Activated CD4-positive, alpha-beta memory T cell treated with anti-CD3 and anti-CD28 coated beads, Interleukin-2, amount 10 ng/mL, durations not matched to agents 7 days and 5 days (primary cell): ENCODE results near the gene CEP250. TPM values are rescaled to one million over a fixed set of nuclear protein-coding genes. Genes with fewer than 3 reads are reported as not detected.
"Not testable (repeated sequence)": the region's sequence is repeated elsewhere in the genome, so short reads cannot be mapped to it uniquely, and the experiment has no call there.

Experiments
- CTCF ChIA-PET: fragments of 350-600 bp; sonication (Branson Sonifier 250); formaldehyde crosslinking; loops from one replicate; lab custom pipeline; 2021; ENCODE audit warnings: antibody characterized with exemption, inconsistent platforms; lab: Charles Lee
- POLR2A ChIA-PET: fragments of 350-600 bp; sonication (Branson Sonifier 250); formaldehyde crosslinking; loops from one replicate; lab custom pipeline; 2021; ENCODE audit warnings: antibody characterized with exemption; lab: Charles Lee
- DNase-seq: peaks from one replicate; pipeline ENCODE4 v3.0.0-alpha.2; 2020
- H3K27ac Mint-ChIP-seq: one replicate; pipeline ENCODE4 v1.8.0; 2021; ENCODE audit warnings: mild to moderate bottlenecking, mixed read lengths
- H3K27me3 Mint-ChIP-seq: one replicate; pipeline ENCODE4 v1.8.0; 2021; ENCODE audit warnings: mixed read lengths
- H3K36me3 Mint-ChIP-seq: one replicate; pipeline ENCODE4 v1.8.0; 2021; ENCODE audit warnings: low read depth, mixed read lengths
- H3K4me1 Mint-ChIP-seq: one replicate; pipeline ENCODE4 v1.8.0; 2021; ENCODE audit warnings: mixed read lengths
- H3K4me3 Mint-ChIP-seq: one replicate; pipeline ENCODE4 v1.8.0; 2021; ENCODE audit warnings: mild to moderate bottlenecking, mixed read lengths
- H3K9me3 Mint-ChIP-seq: one replicate; pipeline ENCODE4 v1.8.0; 2021; ENCODE audit warnings: mixed read lengths
- total RNA-seq, 2 experiments: library from RNA; stranded (reverse); gene quantifications; one replicate each; pipeline ENCODE4 v1.2.3, GENCODE V29; 2021

CEP250 gene
- total RNA-seq, 2 experiments from 2014 or later = 70.3 to 71.2 TPM

DNA sequence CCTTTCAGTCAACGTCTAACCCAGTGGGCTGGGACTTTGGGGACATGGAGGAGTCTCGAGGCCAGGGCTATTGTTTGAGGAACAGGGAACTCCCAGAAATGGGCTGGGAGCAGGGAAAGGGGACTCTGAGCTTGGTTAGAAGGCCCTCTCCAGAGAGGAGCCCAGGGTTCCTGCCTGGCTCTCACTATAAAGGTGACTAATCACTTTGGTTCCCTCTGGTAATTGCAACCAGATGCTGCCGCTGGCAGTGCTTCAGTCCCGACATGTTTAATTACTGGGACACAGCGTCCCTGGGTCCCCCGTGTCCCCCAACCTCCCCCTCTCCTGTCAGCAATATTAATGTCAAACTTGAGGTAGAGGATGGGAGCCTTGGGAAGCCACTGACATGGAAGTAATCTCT, 12.4 kb upstream of the CEP250 start:
- H3K4me3 Mint-ChIP-seq = no peak overlapping the region
- DNase-seq = no peak
- no peak overlapping the region for H3K27ac Mint-ChIP-seq
- H3K27me3 Mint-ChIP-seq = peaks cover 13% of the 10 kb centered on the region
- H3K36me3 Mint-ChIP-seq = no peaks in the 10 kb centered on the region
- POLR2A ChIA-PET = no interaction called here
- H3K4me1 Mint-ChIP-seq = peaks cover 14% of the 10 kb centered on the region
- CTCF ChIA-PET = interaction anchor here (0.6 kb wide), 1 partner anchor 614 kb away, joined by 7 read pairs; no protein-coding TSS in a partner anchor
- no peaks in the 10 kb centered on the region for H3K9me3 Mint-ChIP-seq

GRCh38 chr20:35444226-35444625, 11.2 kb upstream of the CEP250 start:
- no peaks in the 10 kb centered on the region for H3K9me3 Mint-ChIP-seq
- H3K27ac Mint-ChIP-seq = no peak overlapping the region
- H3K4me3 Mint-ChIP-seq = no peak overlapping the region
- no peaks in the 10 kb centered on the region for H3K36me3 Mint-ChIP-seq
- ChIA-PET POLR2A (interaction anchor here (1.0 kb wide), 1 partner anchor 11 kb away, joined by 5 read pairs; the partner anchor contains the start of gene CEP250), CTCF (interaction anchor here (4.8 to 6.9 kb wide), 2 partner anchors 11 to 139 kb away, joined by 32 to 82 read pairs; partner anchors contain the start of gene CEP250)
- H3K27me3 Mint-ChIP-seq = peaks cover 13% of the 10 kb centered on the region
- DNase-seq = no peak
- peaks cover 10% of the 10 kb centered on the region for H3K4me1 Mint-ChIP-seq

DNA sequence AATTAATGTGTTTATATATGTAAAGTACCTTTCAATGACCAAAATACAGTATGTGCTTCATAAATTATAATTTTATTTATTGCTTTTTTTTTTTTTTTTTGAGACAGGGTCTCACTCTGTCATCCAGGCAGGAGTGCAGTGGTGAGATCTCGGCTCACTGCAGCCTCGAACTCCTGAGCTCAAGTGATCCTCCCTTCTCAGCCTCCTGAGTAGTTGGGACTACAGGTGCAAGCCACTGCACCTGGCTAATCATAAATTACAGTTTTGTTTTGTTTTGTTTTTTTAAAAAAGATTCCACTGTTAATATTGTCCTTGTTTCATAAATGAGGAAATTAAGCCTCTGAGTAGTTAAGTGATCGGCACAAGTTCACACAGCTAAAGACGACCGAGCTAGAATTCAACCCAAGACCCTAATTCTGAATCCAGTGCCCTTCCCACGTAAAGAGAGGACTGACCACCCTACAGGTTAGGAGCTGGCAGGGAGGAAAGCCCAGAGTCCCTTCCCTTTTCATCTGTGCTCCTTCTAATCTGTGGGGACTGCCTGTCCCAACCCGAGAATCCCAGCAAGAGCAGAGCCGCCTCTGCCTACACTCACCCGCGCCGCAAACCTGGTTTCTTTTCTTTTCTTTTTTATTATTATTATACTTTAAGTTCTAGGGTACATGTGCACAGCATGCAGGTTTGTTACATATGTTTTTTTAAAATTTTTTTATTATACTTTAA, 8.9 kb upstream of the CEP250 start:
- ChIA-PET CTCF (interaction anchor here (0.9 to 6.9 kb wide), 11 partner anchors 9 to 163 kb away, joined by 3 to 82 read pairs (median 6); partner anchors contain the start of gene CEP250), POLR2A (interaction anchor here (0.7 to 2.0 kb wide), 5 partner anchors 9 to 299 kb away, joined by 3 to 8 read pairs (median 3); partner anchors contain the start of genes CEP250, EDEM2 and UQCC1)
- no peak overlapping the region for H3K27ac Mint-ChIP-seq
- no peak for DNase-seq
- H3K4me3 Mint-ChIP-seq = peak overlapping the region; percentile 68
- peaks cover 2% of the 10 kb centered on the region for H3K27me3 Mint-ChIP-seq
- no peaks in the 10 kb centered on the region for H3K36me3 Mint-ChIP-seq
- peaks cover 7% of the 10 kb centered on the region for H3K4me1 Mint-ChIP-seq
- H3K9me3 Mint-ChIP-seq = no peaks in the 10 kb centered on the region

DNA sequence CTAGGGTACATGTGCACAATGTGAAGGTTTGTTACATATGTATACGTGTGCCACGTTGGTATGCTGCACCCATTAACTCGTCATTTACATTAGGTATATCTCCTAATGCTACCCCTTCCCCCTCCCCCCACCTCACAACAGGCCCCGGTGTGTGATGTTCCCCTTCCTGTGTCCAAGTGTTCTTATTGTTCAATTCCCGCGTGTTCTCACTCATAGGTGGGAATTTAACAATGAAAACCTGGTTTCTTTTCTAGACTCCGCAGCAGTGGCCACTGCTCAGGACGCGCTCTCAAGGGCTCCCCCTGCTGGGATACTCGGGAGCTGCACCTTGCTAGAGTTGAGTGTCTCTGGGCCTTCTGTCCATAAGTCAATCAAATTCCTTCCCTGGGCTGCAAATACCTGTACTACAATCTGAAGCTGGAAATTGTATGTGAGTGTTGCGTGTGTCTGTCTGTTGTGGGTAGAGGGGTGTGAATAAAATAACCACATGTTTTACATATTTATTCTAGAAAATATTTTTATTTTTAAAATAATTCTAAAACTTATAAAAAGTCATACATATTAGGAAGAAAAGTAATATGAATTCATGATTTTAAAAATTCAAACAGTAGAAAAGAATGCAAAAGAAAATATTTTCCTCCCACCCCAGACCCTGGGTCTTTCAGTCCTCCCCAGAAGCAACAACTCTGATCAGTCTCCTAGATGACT, 8.2 kb upstream of the CEP250 start:
- H3K4me1 Mint-ChIP-seq = peaks cover 7% of the 10 kb centered on the region
- no peaks in the 10 kb centered on the region for H3K36me3 Mint-ChIP-seq
- peaks cover 2% of the 10 kb centered on the region for H3K27me3 Mint-ChIP-seq
- peak; percentile 92 for DNase-seq
- POLR2A ChIA-PET = interaction anchor here (0.5 to 2.0 kb wide), 5 partner anchors 8 to 300 kb away, joined by 3 to 8 read pairs (median 4); partner anchors contain the start of genes CEP250, EDEM2, EIF6 and UQCC1
- H3K27ac Mint-ChIP-seq = no peak overlapping the region
- no peaks in the 10 kb centered on the region for H3K9me3 Mint-ChIP-seq
- peak overlapping the region; percentile 77 for H3K4me3 Mint-ChIP-seq
- CTCF ChIA-PET = interaction anchor here (0.6 to 6.9 kb wide), 24 partner anchors 8 to 324 kb away, joined by 3 to 82 read pairs (median 4); partner anchors contain the start of genes CEP250 and EDEM2

DNA sequence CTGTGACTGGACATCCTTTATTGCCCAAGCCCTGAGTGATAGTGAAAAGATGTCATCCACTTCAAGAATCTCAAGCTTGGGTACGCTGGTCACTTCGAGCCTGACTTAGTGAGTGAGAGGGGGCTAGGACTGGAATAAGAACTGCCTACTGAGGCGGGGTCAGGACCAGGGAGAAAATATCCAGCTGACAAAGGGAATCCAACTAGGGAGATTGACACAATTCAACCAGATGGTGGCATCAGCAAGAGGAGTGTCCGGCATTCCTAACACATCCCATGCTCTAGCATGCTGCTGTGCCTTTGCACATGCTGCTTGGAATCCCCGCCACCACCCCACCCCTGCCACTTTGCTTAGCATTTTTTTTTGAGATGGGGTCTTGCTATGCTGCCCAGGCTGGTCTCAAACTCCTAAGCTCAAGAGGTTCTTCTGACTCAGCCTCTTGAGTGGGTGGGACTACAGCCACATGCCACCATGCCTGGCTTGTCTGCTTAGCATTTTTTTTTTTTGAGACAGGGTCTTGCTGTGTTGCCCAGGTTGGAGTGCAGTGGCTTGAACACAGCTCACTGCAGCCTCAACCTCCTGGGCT, 6.5 kb upstream of the CEP250 start:
- no peak for DNase-seq
- POLR2A ChIA-PET = interaction anchor here (1.1 kb wide), 1 partner anchor 21 kb away, joined by 3 read pairs; no protein-coding TSS in a partner anchor
- no peaks in the 10 kb centered on the region for H3K36me3 Mint-ChIP-seq
- CTCF ChIA-PET = interaction anchor here (0.8 to 6.9 kb wide), 6 partner anchors 10 to 352 kb away, joined by 3 to 82 read pairs (median 7); no protein-coding TSS in a partner anchor
- H3K27me3 Mint-ChIP-seq = peaks cover 2% of the 10 kb centered on the region
- peaks cover 13% of the 10 kb centered on the region for H3K4me1 Mint-ChIP-seq
- no peak overlapping the region for H3K27ac Mint-ChIP-seq
- no peak overlapping the region for H3K4me3 Mint-ChIP-seq
- H3K9me3 Mint-ChIP-seq = no peaks in the 10 kb centered on the region

- H3K36me3 Mint-ChIP-seq, DNase-seq, H3K4me3 Mint-ChIP-seq, H3K9me3 Mint-ChIP-seq, H3K27me3 Mint-ChIP-seq, H3K27ac Mint-ChIP-seq: not testable (repeated sequence)
- ChIA-PET POLR2A (interaction anchor here (0.8 kb wide), 1 partner anchor 9 kb away, joined by 3 read pairs; no protein-coding TSS in a partner anchor), CTCF (interaction anchor here (0.7 to 6.9 kb wide), 7 partner anchors 9 to 950 kb away, joined by 3 to 82 read pairs (median 3); partner anchors contain the start of gene NCOA6)
- H3K4me1 Mint-ChIP-seq = peaks cover 17% of the 10 kb centered on the region
These were observed 5.5 kb upstream of the CEP250 start for GRCh38 chr20:35449855-35450254.

- H3K27ac Mint-ChIP-seq = no peak overlapping the region
- no peak overlapping the region for H3K4me3 Mint-ChIP-seq
- H3K9me3 Mint-ChIP-seq = no peaks in the 10 kb centered on the region
- H3K27me3 Mint-ChIP-seq = peaks cover 2% of the 10 kb centered on the region
- H3K36me3 Mint-ChIP-seq = no peaks in the 10 kb centered on the region
- H3K4me1 Mint-ChIP-seq = peaks cover 24% of the 10 kb centered on the region
- POLR2A ChIA-PET = interaction anchor here (1.3 kb wide), 1 partner anchor 39 kb away, joined by 3 read pairs; no protein-coding TSS in a partner anchor
- no peak for DNase-seq
- CTCF ChIA-PET = no interaction called here
These were observed 4.1 kb upstream of the CEP250 start for GRCh38 chr20:35451295-35451694.

DNA sequence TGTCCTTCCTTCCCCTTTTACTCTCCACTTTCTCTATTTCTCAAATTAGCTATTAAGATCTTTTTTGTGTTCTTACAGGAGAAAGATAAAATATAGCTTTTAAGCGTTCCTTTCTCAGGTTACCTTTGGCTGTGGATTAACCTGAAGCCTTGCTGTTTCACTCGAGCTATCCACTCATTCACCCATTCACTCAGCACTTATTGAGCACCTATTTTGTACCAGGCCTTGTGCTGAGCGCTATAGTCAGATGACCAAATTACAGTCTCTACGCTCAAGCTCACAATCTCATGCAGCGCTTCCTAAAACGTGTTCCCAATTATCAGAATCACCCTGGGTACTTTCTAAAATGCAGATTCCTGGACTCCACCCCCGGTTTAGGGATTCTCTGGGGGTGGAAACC, 1.8 kb upstream of the CEP250 start:
- ChIA-PET CTCF (interaction anchor here (1.5 to 5.2 kb wide), 6 partner anchors 8 to 500 kb away, joined by 3 to 32 read pairs (median 7); partner anchors contain the start of gene SCAND1), POLR2A (interaction anchor here (1.3 to 6.2 kb wide), 7 partner anchors 10 to 289 kb away, joined by 3 to 58 read pairs (median 15); partner anchors contain the start of genes EIF6, RBM39, SPAG4 and UQCC1)
- Mint-ChIP-seq H3K36me3 (no peaks in the 10 kb centered on the region), H3K27me3 (no peaks in the 10 kb centered on the region), H3K27ac (peak overlapping the region; percentile 95), H3K4me1 (peaks cover 29% of the 10 kb centered on the region), H3K9me3 (no peaks in the 10 kb centered on the region), H3K4me3 (peak overlapping the region; percentile 87)
- no peak for DNase-seq

DNA sequence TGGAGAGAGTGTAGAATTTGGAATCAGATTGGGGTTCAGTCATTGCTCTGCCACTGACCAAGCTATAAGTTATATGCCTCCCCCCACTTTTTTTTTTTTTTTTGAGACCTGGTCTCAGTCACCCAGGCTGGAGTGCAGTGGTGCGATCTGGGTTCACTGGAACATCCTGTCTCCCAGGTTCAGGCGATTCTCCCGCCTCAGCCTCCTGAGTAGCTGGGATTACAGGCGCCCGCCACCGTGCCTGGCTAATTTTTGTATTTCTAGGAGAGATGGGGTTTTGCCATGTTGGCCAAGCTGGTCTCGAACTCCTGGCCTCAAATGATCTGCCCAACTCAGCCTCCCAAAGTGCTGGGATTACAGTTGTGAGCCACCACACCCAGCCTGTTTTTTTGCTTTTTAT, 1.3 kb downstream of the CEP250 start:
- Mint-ChIP-seq H3K4me3 (peak overlapping the region; percentile 6), H3K4me1 (peaks cover 29% of the 10 kb centered on the region)
- H3K27me3 Mint-ChIP-seq, H3K9me3 Mint-ChIP-seq, DNase-seq, H3K27ac Mint-ChIP-seq, H3K36me3 Mint-ChIP-seq: not testable (repeated sequence)
- POLR2A ChIA-PET = interaction anchor here (0.6 to 6.2 kb wide), 5 partner anchors 34 to 498 kb away, joined by 3 to 58 read pairs (median 24); partner anchors contain the start of genes SCAND1, SPAG4 and UQCC1
- CTCF ChIA-PET = interaction anchor here (0.7 to 5.2 kb wide), 8 partner anchors 11 to 159 kb away, joined by 3 to 32 read pairs (median 4); partner anchors contain the start of gene SPAG4

DNA sequence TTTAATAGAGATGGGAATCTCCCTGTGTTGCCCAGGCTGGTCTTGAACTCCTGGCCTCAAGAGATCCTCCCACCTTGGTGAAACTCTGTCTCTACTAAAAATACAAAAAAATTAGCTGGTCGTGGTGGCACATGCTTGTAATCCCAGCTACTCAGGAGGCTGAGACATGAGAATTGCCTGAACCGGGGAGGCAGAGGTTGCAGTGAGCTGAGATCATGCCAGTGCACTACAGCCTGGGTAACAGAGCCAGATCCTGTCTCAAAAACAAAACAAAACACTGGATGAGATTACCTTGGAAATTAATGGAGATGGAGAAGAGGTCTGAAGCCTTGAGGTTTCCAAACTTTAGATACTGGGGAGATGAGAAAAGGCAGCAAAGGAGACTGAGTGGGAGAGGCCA, 2.1 kb downstream of the CEP250 start:
- not testable (repeated sequence) for H3K9me3 Mint-ChIP-seq, DNase-seq, H3K36me3 Mint-ChIP-seq, H3K4me3 Mint-ChIP-seq, H3K27me3 Mint-ChIP-seq, H3K27ac Mint-ChIP-seq
- peaks cover 29% of the 10 kb centered on the region for H3K4me1 Mint-ChIP-seq
- ChIA-PET POLR2A (interaction anchor here (0.6 to 6.2 kb wide), 3 partner anchors 33 to 484 kb away, joined by 3 to 58 read pairs (median 24); partner anchors contain the start of gene SPAG4), CTCF (interaction anchor here (1.1 to 5.2 kb wide), 5 partner anchors 11 to 154 kb away, joined by 3 to 32 read pairs (median 5); no protein-coding TSS in a partner anchor)

DNA sequence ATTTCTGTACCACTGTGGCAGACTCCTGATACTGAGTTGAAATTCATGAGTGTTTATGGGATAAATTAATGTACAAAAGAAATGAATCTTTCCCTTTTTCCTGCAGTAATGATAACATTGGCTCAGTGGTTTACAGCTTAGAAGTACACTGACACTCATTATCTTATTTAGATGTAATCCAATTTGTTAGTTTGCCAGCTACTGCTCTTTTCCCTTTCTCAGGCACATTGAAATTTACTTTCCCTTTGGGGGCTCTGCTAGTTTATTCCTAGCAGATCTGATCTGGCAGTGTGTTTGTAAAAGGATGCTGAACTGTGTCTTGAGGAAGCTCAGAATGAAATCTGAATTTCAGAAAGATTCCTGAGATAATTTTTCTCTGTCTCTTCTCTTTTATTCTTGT, 3.0 kb downstream of the CEP250 start:
- no peaks in the 10 kb centered on the region for H3K9me3 Mint-ChIP-seq
- ChIA-PET POLR2A (interaction anchor here (6.0 to 6.2 kb wide), 2 partner anchors 32 to 158 kb away, joined by 24 to 58 read pairs; partner anchors contain the start of gene SPAG4), CTCF (interaction anchor here (1.1 to 5.2 kb wide), 2 partner anchors 12 to 155 kb away, joined by 3 to 32 read pairs; no protein-coding TSS in a partner anchor)
- no peak for DNase-seq
- H3K27me3 Mint-ChIP-seq = no peaks in the 10 kb centered on the region
- H3K4me1 Mint-ChIP-seq = peaks cover 28% of the 10 kb centered on the region
- H3K4me3 Mint-ChIP-seq = no peak overlapping the region
- H3K27ac Mint-ChIP-seq = no peak overlapping the region
- H3K36me3 Mint-ChIP-seq = peaks cover 4% of the 10 kb centered on the region
